Measurements from ENCODE around the gene ENAH.
"Not testable (repeated sequence)": the region's sequence is repeated elsewhere in the genome, so short reads cannot be mapped to it uniquely, and the experiment has no call there.

Gene ENAH

DNA sequence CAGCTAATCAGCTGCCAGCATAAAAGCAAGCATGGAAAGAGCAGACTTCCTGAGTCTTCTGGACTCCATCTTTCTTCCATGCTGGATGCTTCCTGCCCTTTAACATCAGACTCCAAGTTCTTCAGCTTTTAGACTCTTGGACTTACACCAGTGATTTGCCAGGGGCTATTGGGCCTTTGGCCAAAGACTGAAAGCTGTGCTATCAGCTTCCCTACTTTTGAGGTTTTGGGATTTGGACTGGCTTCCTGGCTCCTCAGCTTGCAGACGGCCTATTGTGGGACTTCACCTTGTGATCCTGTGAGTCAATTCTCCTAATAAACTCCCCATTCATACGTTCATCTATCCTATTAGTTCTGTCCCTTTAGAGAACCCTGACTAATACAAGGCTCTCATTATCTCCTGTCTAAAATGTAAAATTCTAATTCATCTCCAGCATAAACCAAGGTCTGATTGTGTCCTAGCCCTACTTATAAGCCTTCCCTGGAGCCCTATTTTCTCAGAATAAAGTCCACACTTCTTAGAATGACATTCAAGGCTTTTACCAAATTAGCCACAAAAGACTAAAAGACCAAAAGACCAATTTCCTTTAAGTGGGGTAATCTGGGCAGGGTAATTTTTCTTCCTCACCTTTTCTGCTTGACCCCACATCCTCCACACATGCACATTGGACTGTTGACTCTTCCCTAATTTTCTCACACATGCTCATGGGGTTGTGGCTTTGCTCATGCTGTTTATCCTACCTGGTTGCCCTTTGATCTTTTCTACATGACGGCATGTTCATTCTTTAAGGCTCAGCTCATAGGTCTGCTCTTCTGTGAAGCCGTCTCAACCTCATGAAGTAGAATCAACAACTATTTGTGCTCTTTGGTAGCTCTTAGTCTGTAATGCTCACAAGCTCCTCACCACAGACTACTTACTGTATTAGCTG is 18.1 kb upstream of the ENAH start:
- Histone ChIP-seq H3K9me3 (ENCODE audit: insufficient read depth, low read depth, low read length) (no peaks in the 10 kb centered on the region), H3K9ac (ENCODE audit: low read depth, low read length) (no peak overlapping the region), H3K27me3 (ENCODE audit: insufficient read depth, low read length) (no peaks in the 10 kb centered on the region), H3K27ac (ENCODE audit: low read depth, low read length) (no peak overlapping the region), H3K36me3 (ENCODE audit: insufficient read depth, low read length) (no peaks in the 10 kb centered on the region), H3K4me3 (ENCODE audit: low read length) (no peak overlapping the region), H3K4me1 (ENCODE audit: insufficient read depth, low read length) (no peaks in the 10 kb centered on the region)
- WGBS: 81% methylated on average over 4 of the region's 4 CpGs

DNA sequence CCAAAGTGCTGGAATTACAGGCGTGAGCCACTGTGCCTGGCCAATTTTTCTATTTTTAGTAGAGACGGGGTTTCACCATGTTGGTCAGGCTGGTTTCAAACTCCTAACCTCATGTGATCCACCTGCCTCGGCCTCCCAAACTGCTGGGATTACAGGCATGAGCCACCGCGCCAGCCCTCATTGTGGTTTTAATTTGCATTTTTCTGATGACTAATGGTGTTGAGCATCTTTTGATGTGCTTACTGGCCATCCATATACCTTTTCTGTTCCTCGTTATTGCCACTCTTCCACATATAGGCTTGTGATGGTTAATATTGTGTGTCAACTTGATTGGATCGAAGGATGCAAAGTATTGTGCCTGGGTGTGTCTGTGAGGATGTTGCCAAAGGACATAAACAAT is 17.4 kb upstream of the ENAH start:
- no peak overlapping the region for H3K27ac ChIP-seq (ENCODE audit: low read depth, low read length)
- no peaks in the 10 kb centered on the region for H3K9me3 ChIP-seq (ENCODE audit: insufficient read depth, low read depth, low read length)
- no peak overlapping the region for H3K4me3 ChIP-seq (ENCODE audit: low read length)
- WGBS: 95% methylated on average over 7 of the region's 7 CpGs
- H3K36me3 ChIP-seq (ENCODE audit: insufficient read depth, low read length): no peaks in the 10 kb centered on the region
- no peaks in the 10 kb centered on the region for H3K27me3 ChIP-seq (ENCODE audit: insufficient read depth, low read length)
- no peak overlapping the region for H3K9ac ChIP-seq (ENCODE audit: low read depth, low read length)
- no peaks in the 10 kb centered on the region for H3K4me1 ChIP-seq (ENCODE audit: insufficient read depth, low read length)

DNA sequence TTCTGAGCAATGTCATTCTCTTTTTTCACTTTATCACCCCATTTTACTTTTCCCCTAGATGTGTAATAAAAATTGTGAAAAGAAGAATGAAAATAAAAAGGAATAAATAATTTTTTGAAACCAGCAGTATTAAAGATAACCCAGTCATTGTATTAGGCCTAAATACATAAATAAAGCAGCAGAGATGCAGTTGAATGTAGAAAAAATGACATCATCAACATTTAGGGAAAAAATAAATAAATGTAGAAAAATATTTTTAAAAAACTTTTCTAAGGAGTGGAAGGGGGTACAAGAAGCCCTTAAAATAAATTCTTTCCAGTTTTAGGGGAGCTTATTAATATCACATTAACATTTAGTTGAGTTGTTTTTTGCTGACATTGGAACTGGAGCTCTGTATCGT is 15.3 kb upstream of the ENAH start:
- Histone ChIP-seq H3K27me3 (ENCODE audit: insufficient read depth, low read length) (no peaks in the 10 kb centered on the region), H3K4me3 (ENCODE audit: low read length) (no peak overlapping the region)
- WGBS: no CpG with 5 or more reads among the region's 1 CpG

DNA sequence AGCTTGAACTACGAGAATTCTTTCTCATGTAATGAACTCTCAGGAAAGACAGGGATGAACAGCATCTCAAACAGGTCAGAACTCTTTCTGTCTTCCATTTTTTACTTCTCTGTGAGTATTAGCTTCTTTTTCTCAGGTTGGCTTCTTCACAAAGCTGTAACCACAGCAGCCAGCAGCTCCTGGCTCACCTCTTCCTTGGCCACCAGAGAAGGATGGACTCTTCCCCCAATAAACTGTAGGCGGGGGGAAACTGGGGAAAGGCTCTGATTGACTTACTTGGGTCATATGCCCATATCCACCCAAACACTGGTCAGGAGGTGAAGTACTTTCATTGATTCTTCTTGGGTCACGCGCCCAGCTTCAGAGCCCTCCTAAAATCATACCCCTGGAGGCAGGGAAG is 14.4 kb upstream of the ENAH start:
- H3K9me3 ChIP-seq (ENCODE audit: insufficient read depth, low read depth, low read length): no peaks in the 10 kb centered on the region
- 100% methylated on average over 4 of the region's 4 CpGs for WGBS
- no peaks in the 10 kb centered on the region for H3K4me1 ChIP-seq (ENCODE audit: insufficient read depth, low read length)
- no peaks in the 10 kb centered on the region for H3K27me3 ChIP-seq (ENCODE audit: insufficient read depth, low read length)
- no peak overlapping the region for H3K9ac ChIP-seq (ENCODE audit: low read depth, low read length)
- H3K4me3 ChIP-seq (ENCODE audit: low read length): no peak overlapping the region
- H3K27ac ChIP-seq (ENCODE audit: low read depth, low read length): no peak overlapping the region
- no peaks in the 10 kb centered on the region for H3K36me3 ChIP-seq (ENCODE audit: insufficient read depth, low read length)

More for the DNA sequence above, 15.3 kb upstream of the ENAH start:
- no peak overlapping the region for H3K27ac ChIP-seq (ENCODE audit: low read depth, low read length)
- H3K9ac ChIP-seq (ENCODE audit: low read depth, low read length): no peak overlapping the region
- H3K9me3 ChIP-seq (ENCODE audit: insufficient read depth, low read depth, low read length): no peaks in the 10 kb centered on the region
- no peaks in the 10 kb centered on the region for H3K36me3 ChIP-seq (ENCODE audit: insufficient read depth, low read length)
- H3K4me1 ChIP-seq (ENCODE audit: insufficient read depth, low read length): no peaks in the 10 kb centered on the region

DNA sequence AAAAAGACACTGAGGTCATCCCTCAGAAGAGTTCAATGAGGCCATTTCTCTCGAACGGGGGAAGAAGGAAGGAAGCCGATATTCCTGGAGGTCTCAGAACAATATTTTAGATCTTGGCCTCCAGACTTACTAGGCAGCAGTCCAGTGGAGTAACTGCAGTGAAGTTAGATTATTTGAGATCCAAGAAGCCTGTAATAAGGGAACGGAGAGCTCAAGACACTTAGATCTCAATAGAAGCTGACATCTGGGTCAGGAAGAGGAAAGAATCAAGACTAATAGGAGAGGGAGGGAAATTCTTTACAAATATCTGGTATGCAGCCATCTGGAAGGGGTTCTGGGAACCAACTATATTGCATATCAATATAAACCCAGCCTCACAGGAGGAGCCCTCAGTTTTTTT is 13.6 kb upstream of the ENAH start:
- H3K4me3 ChIP-seq (ENCODE audit: low read length): no peak overlapping the region
- no peaks in the 10 kb centered on the region for H3K9me3 ChIP-seq (ENCODE audit: insufficient read depth, low read depth, low read length)
- no peaks in the 10 kb centered on the region for H3K4me1 ChIP-seq (ENCODE audit: insufficient read depth, low read length)
- no peak overlapping the region for H3K27ac ChIP-seq (ENCODE audit: low read depth, low read length)
- no peaks in the 10 kb centered on the region for H3K36me3 ChIP-seq (ENCODE audit: insufficient read depth, low read length)
- no peaks in the 10 kb centered on the region for H3K27me3 ChIP-seq (ENCODE audit: insufficient read depth, low read length)
- no peak overlapping the region for H3K9ac ChIP-seq (ENCODE audit: low read depth, low read length)
- 90% methylated on average over 4 of the region's 4 CpGs for WGBS

DNA sequence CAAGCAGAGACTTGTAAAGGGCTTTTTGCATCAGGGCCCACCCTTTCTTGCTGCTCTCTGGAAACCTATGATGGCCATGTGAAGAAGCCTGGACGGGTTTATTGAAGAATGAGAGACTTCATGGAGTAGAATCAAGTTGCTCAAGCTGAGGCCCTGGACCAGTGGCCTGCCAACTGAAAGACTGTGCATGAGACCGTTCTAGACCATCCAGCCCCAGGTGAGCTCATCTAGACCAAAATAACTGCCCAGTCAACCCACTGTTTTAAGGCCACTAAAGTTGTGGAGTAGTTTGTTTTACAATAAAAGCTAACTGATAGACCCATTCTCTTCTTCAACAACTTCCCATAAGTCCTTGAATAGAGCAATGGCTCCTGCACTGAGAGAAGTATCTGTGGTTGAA is 11.8 kb upstream of the ENAH start:
- Histone ChIP-seq H3K4me1 (ENCODE audit: insufficient read depth, low read length) (no peaks in the 10 kb centered on the region), H3K4me3 (ENCODE audit: low read length) (no peak overlapping the region), H3K36me3 (ENCODE audit: insufficient read depth, low read length) (no peaks in the 10 kb centered on the region), H3K27ac (ENCODE audit: low read depth, low read length) (no peak overlapping the region), H3K9ac (ENCODE audit: low read depth, low read length) (no peak overlapping the region), H3K27me3 (ENCODE audit: insufficient read depth, low read length) (no peaks in the 10 kb centered on the region), H3K9me3 (ENCODE audit: insufficient read depth, low read depth, low read length) (no peaks in the 10 kb centered on the region)
- 96% methylated on average over 2 of the region's 2 CpGs for WGBS

DNA sequence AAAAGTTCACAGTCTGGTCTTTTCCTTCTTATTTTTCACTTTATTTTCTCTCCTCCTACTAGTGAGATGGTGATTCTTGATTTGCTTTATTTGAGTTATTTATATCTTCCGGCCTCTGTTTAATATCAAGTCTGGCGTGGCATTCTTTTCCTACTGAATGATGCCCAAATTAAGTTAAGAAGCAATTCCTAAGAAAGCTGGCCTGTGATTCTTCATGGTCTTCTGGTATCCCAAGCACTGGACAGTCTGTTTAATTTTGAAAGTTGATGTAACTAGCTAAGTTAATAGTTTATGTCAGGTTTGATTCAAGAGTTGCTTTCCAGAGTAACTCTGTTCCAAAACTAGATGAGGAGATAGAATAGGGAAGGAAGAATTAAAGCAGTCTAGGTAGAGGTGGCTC is 9.2 kb upstream of the ENAH start:
- Histone ChIP-seq H3K27ac (ENCODE audit: low read depth, low read length) (no peak overlapping the region), H3K9me3 (ENCODE audit: insufficient read depth, low read depth, low read length) (no peaks in the 10 kb centered on the region), H3K36me3 (ENCODE audit: insufficient read depth, low read length) (no peaks in the 10 kb centered on the region), H3K4me1 (ENCODE audit: insufficient read depth, low read length) (no peaks in the 10 kb centered on the region), H3K27me3 (ENCODE audit: insufficient read depth, low read length) (no peaks in the 10 kb centered on the region), H3K9ac (ENCODE audit: low read depth, low read length) (no peak overlapping the region), H3K4me3 (ENCODE audit: low read length) (no peak overlapping the region)
- 95% methylated on average over 2 of the region's 2 CpGs for WGBS

DNA sequence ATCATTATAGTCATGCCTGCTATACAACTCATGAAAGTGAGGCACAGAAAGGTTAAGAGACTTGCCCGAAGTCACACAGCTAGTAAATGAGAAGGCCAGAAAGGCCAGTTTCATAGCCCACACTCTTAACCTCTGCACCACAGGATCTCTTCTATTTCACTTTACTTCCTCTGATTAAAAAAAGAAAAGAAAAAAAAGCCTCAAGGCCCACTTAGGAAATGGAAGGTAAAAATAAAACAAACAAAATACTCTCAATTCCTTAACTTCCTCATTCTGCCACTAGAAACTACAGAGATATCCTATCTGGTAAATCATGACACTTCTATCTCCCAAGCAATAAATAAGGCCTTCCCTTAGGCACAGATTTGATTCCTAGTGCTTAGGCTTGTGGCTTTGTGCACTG is 7.6 kb upstream of the ENAH start:
- no peak overlapping the region for H3K9ac ChIP-seq (ENCODE audit: low read depth, low read length)
- no peak overlapping the region for H3K4me3 ChIP-seq (ENCODE audit: low read length)
- H3K4me1 ChIP-seq (ENCODE audit: insufficient read depth, low read length): no peaks in the 10 kb centered on the region
- H3K27ac ChIP-seq (ENCODE audit: low read depth, low read length): no peak overlapping the region
- H3K27me3 ChIP-seq (ENCODE audit: insufficient read depth, low read length): no peaks in the 10 kb centered on the region
- H3K36me3 ChIP-seq (ENCODE audit: insufficient read depth, low read length): no peaks in the 10 kb centered on the region
- no peaks in the 10 kb centered on the region for H3K9me3 ChIP-seq (ENCODE audit: insufficient read depth, low read depth, low read length)
- WGBS: 90% methylated on average over 1 of the region's 1 CpG

DNA sequence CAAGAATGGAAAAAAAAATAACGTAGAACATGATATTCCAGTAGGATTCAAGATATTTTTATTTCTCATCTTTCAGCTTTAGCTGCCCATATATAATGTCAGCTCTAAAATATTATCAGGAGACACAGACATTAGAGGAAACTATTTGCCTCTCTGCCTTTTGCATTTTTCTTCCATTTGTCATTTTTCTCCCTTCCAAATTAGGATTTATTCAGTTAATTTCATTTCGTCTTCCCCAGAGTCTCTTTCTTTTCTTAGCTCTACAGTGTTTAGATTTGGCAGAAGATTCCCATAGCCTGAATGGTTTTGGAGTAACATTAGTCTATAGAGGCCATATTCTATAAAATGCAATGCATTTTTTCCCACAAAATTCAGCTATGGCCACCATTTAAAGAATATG is 5.1 kb upstream of the ENAH start:
- H3K27me3 ChIP-seq (ENCODE audit: insufficient read depth, low read length): no peaks in the 10 kb centered on the region
- 94% methylated on average over 2 of the region's 2 CpGs for WGBS
- H3K36me3 ChIP-seq (ENCODE audit: insufficient read depth, low read length): no peaks in the 10 kb centered on the region
- no peak overlapping the region for H3K27ac ChIP-seq (ENCODE audit: low read depth, low read length)
- H3K4me3 ChIP-seq (ENCODE audit: low read length): no peak overlapping the region
- H3K4me1 ChIP-seq (ENCODE audit: insufficient read depth, low read length): peaks cover 10% of the 10 kb centered on the region
- H3K9ac ChIP-seq (ENCODE audit: low read depth, low read length): no peak overlapping the region
- H3K9me3 ChIP-seq (ENCODE audit: insufficient read depth, low read depth, low read length): no peaks in the 10 kb centered on the region

DNA sequence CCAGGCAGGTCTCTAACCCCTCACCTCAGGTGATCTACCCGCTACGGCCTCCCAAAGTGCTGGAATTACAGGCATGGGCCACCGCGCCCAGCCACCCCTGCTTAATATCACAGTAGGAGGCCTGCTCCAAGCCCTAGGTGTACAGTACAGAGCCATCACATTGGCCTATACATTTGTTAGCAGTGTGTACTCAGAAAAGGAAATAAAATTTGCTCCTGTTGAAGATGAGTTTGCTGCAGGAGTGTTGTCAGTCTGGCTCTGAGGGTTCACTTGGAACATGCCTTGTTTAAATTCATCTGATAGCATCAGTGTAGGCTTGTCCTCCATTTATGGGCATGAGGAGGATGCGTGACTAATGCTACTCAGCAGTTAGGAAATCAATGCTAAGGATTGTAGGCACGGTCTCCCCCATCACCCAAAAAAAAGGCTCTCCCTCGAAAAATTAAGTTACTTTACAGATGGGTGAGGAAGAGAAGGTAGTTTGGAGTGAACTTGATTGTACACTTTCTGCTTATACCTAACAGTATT is 4.6 kb upstream of the ENAH start:
- 88% methylated on average over 5 of the region's 7 CpGs for WGBS
- H3K36me3 ChIP-seq (ENCODE audit: insufficient read depth, low read length): no peaks in the 10 kb centered on the region
- H3K27me3 ChIP-seq (ENCODE audit: insufficient read depth, low read length): no peaks in the 10 kb centered on the region
- no peak overlapping the region for H3K27ac ChIP-seq (ENCODE audit: low read depth, low read length)
- H3K9ac ChIP-seq (ENCODE audit: low read depth, low read length): no peak overlapping the region
- no peak overlapping the region for H3K4me3 ChIP-seq (ENCODE audit: low read length)
- H3K4me1 ChIP-seq (ENCODE audit: insufficient read depth, low read length): peaks cover 10% of the 10 kb centered on the region
- H3K9me3 ChIP-seq (ENCODE audit: insufficient read depth, low read depth, low read length): no peaks in the 10 kb centered on the region

DNA sequence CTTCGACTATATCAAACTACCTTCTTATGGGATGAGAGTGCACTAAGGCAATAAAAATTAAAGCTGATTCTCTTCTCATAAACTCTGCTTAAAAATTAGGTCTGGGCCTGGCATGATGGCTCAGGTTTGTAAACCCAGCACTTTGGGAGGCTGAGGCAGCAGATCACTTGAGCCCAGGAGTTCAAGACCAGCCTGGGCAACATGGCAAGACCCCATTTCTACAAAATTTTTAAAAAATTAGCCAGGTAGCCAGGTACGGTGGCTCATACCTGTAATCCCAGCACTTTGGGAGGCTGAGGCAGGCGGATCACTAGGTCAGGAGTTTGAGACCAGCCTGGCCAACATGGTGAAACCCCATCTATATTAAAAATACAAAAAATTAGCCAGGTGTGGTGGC is 3.3 kb upstream of the ENAH start:
- not testable (repeated sequence) for H3K9me3 ChIP-seq (ENCODE audit: insufficient read depth, low read depth, low read length); H3K9ac ChIP-seq (ENCODE audit: low read depth, low read length); H3K36me3 ChIP-seq (ENCODE audit: insufficient read depth, low read length); H3K4me3 ChIP-seq (ENCODE audit: low read length); H3K27ac ChIP-seq (ENCODE audit: low read depth, low read length); H3K27me3 ChIP-seq (ENCODE audit: insufficient read depth, low read length)
- peaks cover 10% of the 10 kb centered on the region for H3K4me1 ChIP-seq (ENCODE audit: insufficient read depth, low read length)
- WGBS: 98% methylated on average over 3 of the region's 3 CpGs

Measured in HUES64 (cell line).